OCI-LY7 (cell line): ENCODE measurements around the gene CDH1.

ENCODE experiments used
- CTCF ChIP-seq: fragments of 200-600 bp; sonication (generic); conservative IDR thresholded peaks from 2 replicates; pipeline ENCODE4 v1.5.1; 2014; ENCODE audit warnings: mild to moderate bottlenecking, antibody characterized with exemption, low read length, moderate library complexity, mixed read lengths
- EZH2phosphoT487 ChIP-seq: fragments of 200-600 bp; sonication (generic); IDR thresholded peaks from 2 replicates; pipeline ENCODE4 v1.6.1; 2018; ENCODE audit warnings: low read depth, borderline replicate concordance, mild to moderate bottlenecking, mixed run types, antibody characterized with exemption, low read length, moderate library complexity, mixed read lengths

- no peak for TF ChIP-seq CTCF
- no peak for TF ChIP-seq EZH2phosphoT487
Observed at GRCh38 chr16:68740628-68741346, 3.7 kb downstream of the CDH1 start.
